Urinary bladder (tissue), 4 donors: Measurements from ENCODE around the gene MDM1. TPM values are rescaled to one million over a fixed set of nuclear protein-coding genes. Genes with fewer than 3 reads are reported as not detected.

Source experiments
- DNase-seq: peaks from one replicate; pipeline ENCODE4 v3.0.0-alpha.2; 2015; ENCODE audit errors: extremely low spot score
- H3K27ac ChIP-seq: one replicate; pipeline ENCODE4 v1.5.1; 2013; ENCODE audit warnings: low read depth, mild to moderate bottlenecking, moderate library complexity
- H3K36me3 ChIP-seq: one replicate; pipeline ENCODE4 v1.6.1; 2013; ENCODE audit warnings: mild to moderate bottlenecking, moderate library complexity; ENCODE audit not compliant: insufficient read depth
- H3K4me1 ChIP-seq: one replicate; pipeline ENCODE4 v1.6.1; 2013; ENCODE audit warnings: mild to moderate bottlenecking, moderate library complexity; ENCODE audit not compliant: insufficient read depth
- H3K4me3 ChIP-seq: one replicate; pipeline ENCODE4 v1.5.1; 2013; ENCODE audit warnings: low read depth, low read length
- WGBS: extraction: QIAGEN DNeasy Blood & Tissue Kit; methylation state at CpG from one replicate; pipeline ENCODE4 v1.1.7; 2013; 5-methylcytosine and 5-hydroxymethylcytosine counted together
- polyA plus RNA-seq: library from polyadenylated mRNA; stranded (reverse); fragments of 200-250 nt; gene quantifications from one replicate; pipeline ENCODE4 v1.2.3, GENCODE V29; 2013
- total RNA-seq: library from RNA; depleted of rRNA; stranded (reverse); fragments of >200 nt; gene quantifications from one replicate; pipeline ENCODE4 v1.2.3, GENCODE V29; 2014
- donor health status: healthy with polysubstance abuse.
- donor health status: healthy.

The MDM1 gene
- total and polyA plus RNA-seq, 2 donors: 22.5 to 60.7 TPM

- DNase-seq: no peak
- WGBS: 90% methylated on average over 5 of the region's 5 CpGs
- Histone ChIP-seq H3K4me1 (no peaks in the 10 kb centered on the region), H3K4me3 (no peak overlapping the region), H3K27ac (no peak overlapping the region), H3K36me3 (no peaks in the 10 kb centered on the region)
These were observed 16.3 kb upstream of the MDM1 start for GRCh38 chr12:68348419-68348818.

GRCh38 chr12:68345763-68346162 is 13.6 kb upstream of the MDM1 start:
- DNase-seq: no peak
- no peak overlapping the region for H3K27ac ChIP-seq
- no peaks in the 10 kb centered on the region for H3K4me1 ChIP-seq
- no peaks in the 10 kb centered on the region for H3K36me3 ChIP-seq
- H3K4me3 ChIP-seq: no peak overlapping the region
- WGBS: 67% methylated on average over 3 of the region's 3 CpGs

GRCh38 chr12:68344126-68344525 is 12.0 kb upstream of the MDM1 start:
- no peak overlapping the region for H3K27ac ChIP-seq
- 46% methylated on average over 2 of the region's 2 CpGs for WGBS

GRCh38 chr12:68342966-68343365 is 10.8 kb upstream of the MDM1 start:
- no peak overlapping the region for H3K4me3 ChIP-seq
- H3K27ac ChIP-seq: no peak overlapping the region
- DNase-seq: no peak
- no peaks in the 10 kb centered on the region for H3K4me1 ChIP-seq
- no peaks in the 10 kb centered on the region for H3K36me3 ChIP-seq
- WGBS: 67% methylated on average over 3 of the region's 3 CpGs

More at GRCh38 chr12:68344126-68344525, 12.0 kb upstream of the MDM1 start:
- Histone ChIP-seq H3K4me1 (no peaks in the 10 kb centered on the region), H3K36me3 (no peaks in the 10 kb centered on the region), H3K4me3 (no peak overlapping the region)
- DNase-seq: no peak

GRCh38 chr12:68341822-68342221 is 9.7 kb upstream of the MDM1 start:
- Histone ChIP-seq H3K4me1 (no peaks in the 10 kb centered on the region), H3K4me3 (no peak overlapping the region), H3K36me3 (no peaks in the 10 kb centered on the region), H3K27ac (no peak overlapping the region)
- 97% methylated on average over 2 of the region's 2 CpGs for WGBS
- DNase-seq: no peak

GRCh38 chr12:68340404-68341270 is 8.5 kb upstream of the MDM1 start:
- 44% methylated on average over 8 of the region's 8 CpGs for WGBS
- no peak for DNase-seq

GRCh38 chr12:68336889-68337303 is 4.7 kb upstream of the MDM1 start:
- H3K4me3 ChIP-seq: no peak overlapping the region
- no peaks in the 10 kb centered on the region for H3K36me3 ChIP-seq
- no peaks in the 10 kb centered on the region for H3K4me1 ChIP-seq
- no peak for DNase-seq
- WGBS: 42% methylated on average over 4 of the region's 4 CpGs
- H3K27ac ChIP-seq: no peak overlapping the region

More at GRCh38 chr12:68340404-68341270, 8.5 kb upstream of the MDM1 start:
- Histone ChIP-seq H3K27ac (no peak overlapping the region), H3K4me3 (no peak overlapping the region), H3K36me3 (no peaks in the 10 kb centered on the region), H3K4me1 (no peaks in the 10 kb centered on the region)

GRCh38 chr12:68335462-68335861 is 3.3 kb upstream of the MDM1 start:
- Histone ChIP-seq H3K36me3 (no peaks in the 10 kb centered on the region), H3K4me1 (no peaks in the 10 kb centered on the region), H3K27ac (no peak overlapping the region), H3K4me3 (no peak overlapping the region)
- WGBS: 81% methylated on average over 3 of the region's 3 CpGs
- DNase-seq: no peak

- DNase-seq: no peak
- H3K27ac ChIP-seq: no peak overlapping the region
- H3K36me3 ChIP-seq: peaks cover 1% of the 10 kb centered on the region
- H3K4me1 ChIP-seq: no peaks in the 10 kb centered on the region
- no peak overlapping the region for H3K4me3 ChIP-seq
- WGBS: 54% methylated on average over 4 of the region's 4 CpGs
These were observed 2.0 kb upstream of the MDM1 start for GRCh38 chr12:68334132-68334531.

- WGBS: 45% methylated on average over 18 of the region's 18 CpGs
- no peak for DNase-seq
- Histone ChIP-seq H3K4me1 (no peaks in the 10 kb centered on the region), H3K27ac (no peak overlapping the region), H3K4me3 (peak overlapping the region; percentile 47), H3K36me3 (peaks cover 4% of the 10 kb centered on the region)
These were observed 817 bp upstream of the MDM1 start for GRCh38 chr12:68332728-68333630.

- H3K4me3 ChIP-seq: peak overlapping the region; percentile 81
- no peak overlapping the region for H3K27ac ChIP-seq
- H3K4me1 ChIP-seq: no peaks in the 10 kb centered on the region
- no peak for DNase-seq
- H3K36me3 ChIP-seq: peaks cover 4% of the 10 kb centered on the region
- WGBS: 23% methylated on average over 9 of the region's 9 CpGs
These were observed 678 bp downstream of the MDM1 start for GRCh38 chr12:68331500-68331868.

GRCh38 chr12:68327896-68328295 is 4.3 kb downstream of the MDM1 start:
- peaks cover 4% of the 10 kb centered on the region for H3K36me3 ChIP-seq
- no peak overlapping the region for H3K4me3 ChIP-seq
- 89% methylated on average over 3 of the region's 3 CpGs for whole genome bisulfite sequencing
- DNase-seq: no peak
- no peak overlapping the region for H3K27ac ChIP-seq
- H3K4me1 ChIP-seq: no peaks in the 10 kb centered on the region

GRCh38 chr12:68326716-68327115 is 5.4 kb downstream of the MDM1 start:
- 90% methylated on average over 3 of the region's 3 CpGs for WGBS
- Histone ChIP-seq H3K4me3 (no peak overlapping the region), H3K4me1 (no peaks in the 10 kb centered on the region), H3K27ac (no peak overlapping the region), H3K36me3 (peaks cover 4% of the 10 kb centered on the region)
- no peak for DNase-seq

- Histone ChIP-seq H3K4me1 (no peaks in the 10 kb centered on the region), H3K36me3 (peaks cover 4% of the 10 kb centered on the region), H3K27ac (no peak overlapping the region), H3K4me3 (no peak overlapping the region)
- 68% methylated on average over 1 of the region's 1 CpG for WGBS
- no peak for DNase-seq
These were observed 6.2 kb downstream of the MDM1 start for GRCh38 chr12:68325966-68326365.
